Right lobe of liver (tissue), 4 donors: ENCODE measurements around the gene PRDM2.

Source experiments
- POLR2A ChIP-seq: fragments of 450-650 bp; IDR thresholded peaks from one replicate; pipeline ENCODE4 v1.6.1; 2017; ENCODE audit warnings: antibody characterized with exemption, mild to moderate bottlenecking
- TF ChIP-seq, protein P1 (sequence below), 4 donors: fragments of 200-600 bp in 3 of 4; fragments of 450-650 bp in 1 of 4; IDR thresholded peaks; one replicate each; pipeline versions ENCODE4 v1.5.1 to v1.8.0; 2016 to 2022; ENCODE audit warnings: antibody characterized with exemption in 4 of 4, mild to moderate bottlenecking in 2 of 4
- donor health status: DM: no; HTN: no; CAD: no.
- donor health status: DM: no; HTN: no; CAD: no.
- donor health status: DM: no; HTN: yes; CAD: no.

DNA sequence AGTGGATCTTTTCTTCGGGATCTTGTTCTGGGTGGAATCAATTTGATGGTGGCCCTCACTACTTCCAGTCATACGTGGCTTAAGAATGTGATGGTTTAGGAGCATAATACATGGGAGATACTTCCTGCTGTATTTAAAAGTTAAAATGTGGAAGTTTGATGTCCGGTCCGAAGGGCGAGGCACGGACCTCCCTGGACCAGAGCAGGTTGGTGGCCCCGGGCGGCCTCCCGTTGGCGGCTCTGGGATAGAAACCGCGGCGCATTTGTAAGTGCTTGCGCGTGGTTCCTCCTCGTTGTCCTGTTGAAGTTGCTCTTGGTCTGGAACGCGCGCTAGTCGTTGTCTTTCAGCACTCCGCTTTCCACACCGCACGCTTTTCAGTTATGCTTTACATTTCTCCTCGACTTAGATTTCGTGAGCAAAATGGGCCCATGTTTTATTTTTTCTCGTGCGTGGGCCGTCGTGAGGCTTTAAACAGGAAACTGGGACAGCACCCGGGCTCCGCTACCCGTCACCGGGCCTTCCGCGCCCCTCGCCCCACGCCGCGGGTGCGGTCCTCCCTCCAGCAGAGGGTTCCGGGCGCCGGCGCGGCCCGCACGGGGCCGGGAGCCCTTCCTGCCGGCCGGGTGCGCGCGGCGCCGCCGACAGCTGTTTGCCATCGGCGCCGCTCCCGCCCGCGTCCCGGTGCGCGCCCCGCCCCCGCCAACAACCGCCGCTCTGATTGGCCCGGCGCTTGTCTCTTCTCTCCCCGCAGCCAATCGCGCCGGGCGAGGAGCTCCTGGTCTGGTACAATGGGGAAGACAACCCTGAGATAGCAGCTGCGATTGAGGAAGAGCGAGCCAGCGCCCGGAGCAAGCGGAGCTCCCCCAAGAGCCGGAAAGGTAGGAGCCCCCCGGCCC is 48.9 kb downstream of the PRDM2 start:
- TF ChIP-seq, protein P1, sequence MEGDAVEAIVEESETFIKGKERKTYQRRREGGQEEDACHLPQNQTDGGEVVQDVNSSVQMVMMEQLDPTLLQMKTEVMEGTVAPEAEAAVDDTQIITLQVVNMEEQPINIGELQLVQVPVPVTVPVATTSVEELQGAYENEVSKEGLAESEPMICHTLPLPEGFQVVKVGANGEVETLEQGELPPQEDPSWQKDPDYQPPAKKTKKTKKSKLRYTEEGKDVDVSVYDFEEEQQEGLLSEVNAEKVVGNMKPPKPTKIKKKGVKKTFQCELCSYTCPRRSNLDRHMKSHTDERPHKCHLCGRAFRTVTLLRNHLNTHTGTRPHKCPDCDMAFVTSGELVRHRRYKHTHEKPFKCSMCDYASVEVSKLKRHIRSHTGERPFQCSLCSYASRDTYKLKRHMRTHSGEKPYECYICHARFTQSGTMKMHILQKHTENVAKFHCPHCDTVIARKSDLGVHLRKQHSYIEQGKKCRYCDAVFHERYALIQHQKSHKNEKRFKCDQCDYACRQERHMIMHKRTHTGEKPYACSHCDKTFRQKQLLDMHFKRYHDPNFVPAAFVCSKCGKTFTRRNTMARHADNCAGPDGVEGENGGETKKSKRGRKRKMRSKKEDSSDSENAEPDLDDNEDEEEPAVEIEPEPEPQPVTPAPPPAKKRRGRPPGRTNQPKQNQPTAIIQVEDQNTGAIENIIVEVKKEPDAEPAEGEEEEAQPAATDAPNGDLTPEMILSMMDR (IDR thresholded peaks at IDR 0.05): peak in 2 of 4 donors; percentile 18 to 34
- TF ChIP-seq POLR2A: peak; percentile 97
